HG02678 (cell line): Measurements from ENCODE around the gene MEIOB.
"Not testable (repeated sequence)": the region's sequence is repeated elsewhere in the genome, so short reads cannot be mapped to it uniquely, and the experiment has no call there.

Experiments
- ATAC-seq: cut with Tn5 transposase; IDR thresholded peaks from one replicate; pipeline ENCODE4 v1.9.1; 2021; ENCODE audit warnings: mild to moderate bottlenecking, moderate library complexity; ENCODE audit not compliant: unreplicated experiment

The MEIOB gene

DNA sequence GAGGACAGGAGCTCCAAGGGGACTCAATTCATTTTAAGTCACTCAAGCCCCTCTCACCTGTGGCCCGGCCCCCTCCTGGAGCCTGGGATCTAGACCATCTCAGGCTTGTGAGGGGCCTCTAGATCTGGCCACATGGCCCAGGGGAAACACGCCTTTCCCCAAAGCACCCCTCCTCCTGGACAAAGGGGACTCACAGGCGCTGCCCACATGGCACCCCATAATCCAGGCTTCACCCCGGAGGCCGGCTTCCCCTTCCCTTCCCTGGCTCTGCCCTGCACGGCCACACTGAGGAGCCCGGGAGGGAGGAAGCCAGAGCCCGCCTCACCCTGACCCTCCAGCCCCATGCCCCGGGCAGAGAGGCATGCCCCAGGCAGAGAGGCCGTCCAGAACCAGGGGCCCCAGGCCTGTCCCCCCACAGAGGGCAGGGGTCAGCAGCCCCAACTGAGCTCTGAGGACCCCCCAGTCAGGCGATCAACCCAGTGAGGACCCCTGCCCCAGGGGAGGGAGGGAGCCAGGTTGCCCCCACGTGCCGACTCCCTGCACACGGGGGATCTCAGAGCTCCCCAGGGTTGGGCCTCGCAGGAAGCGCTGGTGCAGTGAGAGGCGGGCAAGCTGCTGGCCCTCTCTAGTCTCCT lies 35.4 kb upstream of the MEIOB start:
- no peak for ATAC-seq

DNA sequence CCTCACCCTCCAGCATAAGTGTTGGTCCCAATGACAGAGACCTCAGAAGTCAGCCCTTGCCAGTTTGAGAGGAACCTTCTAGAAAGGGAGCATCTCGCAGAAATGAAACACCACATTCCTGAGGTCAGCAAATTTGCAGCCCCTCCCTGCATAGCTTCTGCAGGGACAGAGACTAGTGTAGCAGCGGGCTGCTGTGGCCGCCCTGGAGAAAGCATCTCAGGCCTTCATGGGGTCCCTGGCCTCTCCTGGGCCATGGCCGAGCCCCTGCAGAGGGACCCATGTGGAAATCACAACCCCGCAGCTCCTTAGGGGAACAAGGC lies 34.8 kb upstream of the MEIOB start:
- ATAC-seq = no peak

DNA sequence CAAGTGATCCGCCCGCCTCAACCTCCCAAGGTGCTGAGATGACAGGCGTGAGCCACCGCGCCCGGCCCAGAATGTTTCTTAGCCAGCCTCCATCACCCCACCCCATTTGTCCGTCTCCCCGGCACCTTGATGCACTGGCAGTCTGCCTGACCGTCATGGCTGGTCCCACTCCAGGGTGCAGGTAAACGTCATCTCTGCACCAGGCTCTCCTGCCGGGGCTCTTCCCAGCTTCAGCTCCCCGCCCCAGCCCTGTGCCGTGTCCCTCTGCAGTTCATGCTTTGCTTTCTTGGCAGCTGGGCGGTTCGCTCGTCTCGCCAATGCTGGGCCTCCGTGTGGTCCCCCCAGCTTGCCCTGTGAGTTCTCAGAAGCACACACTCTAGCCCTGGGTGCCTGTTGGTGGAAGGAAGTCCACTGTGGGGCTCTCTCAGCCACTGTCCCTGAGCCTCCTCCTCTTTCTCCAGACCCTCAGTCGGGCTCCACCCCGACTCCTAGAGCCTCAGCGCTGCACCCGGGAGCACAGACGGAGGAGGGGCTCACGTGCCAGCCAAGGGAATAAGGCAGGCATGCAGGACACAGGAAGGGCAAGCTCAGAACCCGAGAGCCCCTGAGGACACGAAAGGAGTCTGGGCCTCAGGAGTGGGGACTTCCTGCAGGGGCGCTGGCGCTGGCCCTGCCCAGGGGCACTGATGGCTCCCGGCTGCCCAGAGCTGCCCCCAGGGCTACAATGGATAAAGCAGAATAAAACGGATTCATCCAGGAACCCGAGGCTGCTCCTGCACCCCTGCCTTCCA lies 34.3 kb upstream of the MEIOB start:
- ATAC-seq = no peak

DNA sequence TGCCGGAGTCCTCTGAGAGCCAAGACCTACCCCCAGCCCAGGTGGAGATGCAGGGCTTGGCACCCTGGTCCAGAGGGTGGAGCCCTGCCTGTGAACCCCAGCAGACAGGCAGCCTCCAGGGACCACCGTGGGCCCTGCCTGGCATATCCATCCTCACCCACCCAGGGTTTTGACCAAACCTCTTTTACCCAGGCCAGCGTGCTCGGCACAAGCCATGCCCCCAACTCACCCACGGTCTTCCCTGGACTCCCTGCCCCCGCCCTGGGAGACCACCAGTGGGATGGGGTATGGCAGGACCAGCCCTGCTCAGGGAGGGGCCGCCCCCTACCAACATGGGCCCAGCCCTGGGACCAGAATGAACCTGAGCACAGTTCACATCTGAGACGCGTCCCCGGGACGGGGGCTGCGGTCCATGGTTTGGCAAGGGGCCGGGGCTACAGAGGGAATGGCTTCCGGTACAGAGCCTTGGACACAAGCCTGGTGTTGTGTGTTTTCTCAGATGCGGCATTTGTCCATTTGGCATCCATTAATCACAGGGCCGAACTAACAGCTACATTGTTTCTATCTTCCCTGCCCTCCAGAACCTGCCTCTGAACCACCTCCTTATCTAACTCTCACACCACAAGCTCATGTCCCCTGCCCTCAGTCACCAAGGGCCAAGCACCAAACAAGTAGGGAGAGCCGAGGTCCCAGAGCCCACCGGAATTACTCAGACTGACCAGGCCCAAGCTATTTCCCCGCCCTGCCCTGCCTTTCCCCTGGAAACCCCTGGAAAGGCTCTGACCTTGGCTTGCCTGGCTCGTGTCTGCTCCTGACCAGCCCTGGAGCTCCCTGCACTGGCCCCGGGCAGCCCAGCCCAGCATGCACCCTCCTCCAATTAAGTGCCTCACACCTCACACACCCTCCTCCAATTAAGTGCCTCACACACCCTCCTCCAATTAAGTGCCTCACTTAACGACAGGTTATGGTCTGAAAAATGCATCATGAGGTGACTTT lies 32.2 kb upstream of the MEIOB start:
- no peak for ATAC-seq

DNA sequence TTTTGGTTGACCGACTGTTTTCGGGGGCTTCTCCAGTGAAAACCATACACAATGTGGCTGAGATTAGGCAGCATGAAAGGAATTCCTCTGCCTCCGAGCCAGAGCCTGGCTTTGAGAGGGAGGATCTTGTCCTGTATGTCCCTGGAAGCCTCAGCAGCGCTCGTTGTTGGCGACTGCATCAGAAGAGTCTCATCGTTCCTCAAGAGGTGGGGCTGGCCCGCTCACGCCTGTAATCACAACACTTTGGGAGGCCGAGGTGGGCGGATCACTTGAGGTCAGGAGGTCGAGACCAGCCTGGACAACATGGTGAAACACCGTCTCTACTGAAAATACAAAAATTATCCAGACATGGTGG lies 31.2 kb upstream of the MEIOB start:
- ATAC-seq = no peak

DNA sequence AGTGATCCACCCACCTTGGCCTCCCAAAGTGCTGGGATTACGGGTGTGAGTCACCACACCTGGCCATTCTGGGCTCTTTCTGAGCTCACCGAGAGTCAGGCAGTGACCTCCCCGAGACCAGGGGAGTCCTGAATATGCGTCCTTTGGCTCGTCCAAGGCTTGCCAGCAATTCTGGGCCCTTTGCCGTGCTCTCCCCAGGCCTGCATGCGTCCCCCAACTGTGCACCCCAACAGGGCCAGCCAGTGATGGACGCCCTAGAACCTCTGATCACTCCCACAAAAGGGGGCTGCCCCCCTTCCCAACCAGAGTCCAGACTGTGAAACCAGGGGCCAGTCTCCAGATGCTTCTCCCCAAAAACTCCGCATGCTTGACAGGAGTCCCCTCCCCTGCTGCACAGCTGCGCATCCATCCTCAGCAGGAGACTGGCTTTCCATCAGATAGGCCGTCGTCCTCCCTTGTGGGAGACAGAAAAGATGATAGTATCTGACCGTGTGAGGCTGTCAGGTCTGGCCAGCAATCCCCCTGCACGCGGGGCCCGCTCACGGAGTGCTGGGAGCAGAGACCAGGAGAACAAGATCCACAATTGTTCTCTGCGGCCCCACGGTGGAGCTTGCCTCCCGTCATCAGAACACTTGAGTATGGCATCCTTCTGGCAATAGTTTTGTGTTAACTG lies 30.7 kb upstream of the MEIOB start:
- no peak for ATAC-seq

DNA sequence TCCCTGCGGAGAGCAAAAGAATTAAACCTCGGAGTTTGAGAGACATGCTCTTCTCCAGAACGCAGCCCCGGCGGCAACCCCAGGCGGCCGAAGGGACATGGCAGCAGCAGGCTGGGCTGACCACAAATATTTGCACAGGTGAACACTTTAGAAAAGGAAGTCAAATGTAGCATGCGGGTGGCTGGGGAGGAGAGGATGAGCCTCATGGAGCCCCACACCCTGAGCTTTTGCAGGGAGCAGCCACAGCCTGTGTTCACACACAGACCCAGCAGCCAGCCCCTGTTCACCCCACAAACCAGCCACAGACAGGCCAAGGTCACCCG lies 28.4 kb upstream of the MEIOB start:
- no peak for ATAC-seq

DNA sequence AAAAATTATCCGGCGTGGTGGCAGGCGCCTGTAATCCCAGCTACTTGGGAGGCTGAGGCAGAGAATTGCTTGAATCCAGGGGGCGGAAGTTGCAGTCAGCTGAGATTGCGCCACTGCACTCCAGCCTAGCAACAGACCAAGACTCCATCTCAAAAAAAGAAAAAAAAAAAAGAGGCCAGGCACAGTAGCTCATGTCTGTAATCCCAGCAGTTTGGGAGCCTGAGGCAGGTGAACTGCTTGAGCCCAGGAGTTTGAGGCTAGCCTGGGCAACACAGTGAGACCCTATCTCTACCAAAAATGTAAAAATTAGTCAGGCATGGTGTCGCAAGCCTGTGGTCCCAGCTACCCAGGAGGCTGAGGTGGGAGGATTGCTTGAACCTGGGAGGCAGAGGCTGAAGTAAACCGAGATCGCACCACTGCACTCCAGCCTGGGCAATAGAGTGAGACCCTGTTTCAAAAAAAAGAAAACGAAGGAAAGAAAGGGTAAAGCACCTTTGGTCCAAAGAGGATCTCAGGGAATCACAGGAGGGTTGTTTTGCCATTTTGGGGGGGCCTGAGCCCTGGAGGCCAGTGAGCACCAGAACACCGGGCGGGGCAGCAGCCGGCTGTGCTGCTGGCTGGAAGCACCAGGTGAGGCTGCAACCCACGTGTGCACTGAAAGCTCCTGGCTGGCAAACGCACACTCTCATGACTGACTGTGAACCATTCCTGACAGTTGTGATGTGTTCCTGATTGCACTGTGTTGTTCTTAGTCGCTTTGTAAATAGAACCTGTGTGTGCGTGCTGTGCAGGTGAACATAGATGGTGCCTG lies 27.9 kb upstream of the MEIOB start:
- ATAC-seq = no peak

DNA sequence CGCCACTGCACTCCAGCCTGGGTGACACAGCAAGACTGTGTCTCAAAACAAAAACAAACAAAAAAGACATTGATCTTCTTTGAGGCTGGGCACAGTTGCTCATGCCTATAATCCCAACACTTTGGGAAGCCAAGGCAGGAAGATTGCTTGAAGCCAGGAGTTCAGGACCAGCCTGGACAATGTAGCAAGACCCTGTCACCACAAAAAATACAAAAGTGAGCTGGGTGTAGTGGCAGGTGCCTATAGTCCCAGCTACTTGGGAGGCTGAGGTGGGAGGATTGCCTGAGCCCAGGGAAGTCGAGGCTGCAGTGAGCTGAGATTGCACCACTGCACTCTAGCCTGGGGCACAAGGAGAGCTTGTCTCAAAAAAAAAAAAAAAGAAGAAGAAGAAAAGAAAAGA lies 25.7 kb upstream of the MEIOB start:
- not testable (repeated sequence) for ATAC-seq

DNA sequence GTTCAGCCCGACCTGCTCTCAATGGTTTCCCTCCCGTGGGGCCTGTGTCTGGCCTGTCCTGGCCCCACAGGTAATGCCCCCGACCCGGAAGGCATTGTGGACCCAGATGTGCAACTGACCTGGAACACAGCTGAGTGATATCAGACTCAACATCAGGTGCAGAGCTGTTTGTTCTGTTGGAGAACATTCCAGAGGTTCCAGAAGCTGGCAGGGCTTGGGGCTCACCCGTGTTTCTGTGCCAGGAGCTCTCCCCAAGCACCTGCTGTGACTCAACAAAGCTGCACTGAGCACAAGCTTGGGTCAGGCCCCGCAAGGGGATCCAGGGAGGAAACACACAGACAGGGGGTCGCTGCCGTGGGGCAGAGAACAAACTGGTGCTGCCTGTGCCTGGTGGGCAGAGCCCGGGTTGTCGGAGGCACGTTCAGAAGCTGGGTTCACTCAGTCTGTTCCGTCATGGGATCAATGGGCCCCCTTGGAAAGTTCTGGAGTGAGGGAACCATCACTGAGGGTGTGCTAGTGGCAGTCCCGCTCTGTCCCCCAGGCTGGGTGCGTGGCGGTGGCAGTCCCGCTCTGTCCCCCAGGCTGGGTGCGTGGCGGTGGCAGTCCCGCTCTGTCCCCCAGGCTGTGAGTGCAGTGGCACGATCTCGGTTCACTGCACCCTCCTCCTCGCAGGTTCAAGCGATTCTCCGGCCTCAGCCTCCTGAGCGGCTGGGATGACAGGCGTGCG lies 24.1 kb upstream of the MEIOB start:
- ATAC-seq = no peak

DNA sequence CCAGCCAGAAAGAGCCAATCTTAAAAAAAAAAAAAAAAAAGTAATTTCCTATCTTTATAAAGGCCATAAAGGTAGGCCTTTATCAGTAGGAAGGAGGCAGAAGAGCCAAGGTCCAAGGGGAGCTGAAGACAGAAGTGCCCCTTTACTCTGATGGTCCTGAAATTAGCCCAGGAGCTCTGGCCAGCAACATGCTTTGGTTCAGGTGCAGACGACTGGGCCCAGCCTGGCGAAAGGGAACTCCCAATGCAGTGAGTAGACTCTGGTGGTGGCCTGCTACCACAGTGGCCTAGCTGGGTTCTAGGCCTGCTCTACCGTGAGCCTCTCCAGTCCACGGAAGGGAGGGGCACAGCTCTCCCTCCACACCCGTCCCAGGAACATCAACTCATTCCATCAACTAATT lies 23.1 kb upstream of the MEIOB start:
- no peak for ATAC-seq

DNA sequence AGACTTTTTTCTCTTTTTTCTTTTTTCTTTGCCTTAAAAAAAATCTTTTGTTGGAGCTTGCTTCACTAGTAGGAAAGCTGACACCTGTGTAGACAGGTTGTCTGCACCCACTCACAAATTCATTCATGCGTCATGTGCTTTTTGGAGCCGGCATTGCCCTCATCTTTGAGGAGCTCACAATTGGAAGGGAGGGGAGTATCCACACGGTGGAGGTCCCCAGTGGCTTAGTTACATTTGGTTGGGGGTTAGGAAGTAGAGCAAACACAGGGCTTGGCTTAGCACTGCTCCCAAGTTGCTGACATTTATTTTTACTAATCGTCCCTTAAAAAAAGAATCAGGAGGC lies 18.7 kb upstream of the MEIOB start:
- no peak for ATAC-seq

DNA sequence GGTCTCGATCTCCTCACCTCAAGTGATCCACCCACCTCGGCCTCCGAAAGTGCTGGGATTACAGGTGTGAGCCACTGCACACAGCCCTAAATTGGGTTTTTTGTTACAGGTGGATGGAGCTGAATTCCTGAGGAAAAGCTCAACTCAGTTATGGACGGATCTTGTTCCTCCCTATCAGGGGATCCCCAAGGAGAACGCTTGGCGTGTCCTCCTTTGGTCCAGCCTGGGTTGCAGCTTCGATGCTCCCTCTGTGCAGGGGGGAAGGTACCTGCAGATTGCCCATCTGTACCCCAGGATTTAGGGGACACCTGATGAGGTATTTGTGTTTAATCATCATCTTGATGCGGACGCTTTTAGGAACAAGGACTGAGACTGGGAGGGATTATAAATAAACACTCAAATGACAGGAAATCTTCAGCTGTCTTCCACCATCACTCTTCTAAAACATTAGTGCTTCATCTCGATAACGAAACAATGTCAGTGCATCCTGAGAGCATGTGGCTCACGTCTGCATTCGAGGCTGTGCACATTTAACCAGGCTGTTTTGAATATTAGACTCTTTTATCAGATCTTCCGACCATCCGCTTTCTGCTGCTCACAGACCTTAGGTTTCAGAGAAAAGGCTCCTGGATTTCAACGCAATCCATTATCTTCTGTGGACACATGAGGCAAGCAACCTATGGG lies 18.2 kb upstream of the MEIOB start:
- ATAC-seq = no peak

DNA sequence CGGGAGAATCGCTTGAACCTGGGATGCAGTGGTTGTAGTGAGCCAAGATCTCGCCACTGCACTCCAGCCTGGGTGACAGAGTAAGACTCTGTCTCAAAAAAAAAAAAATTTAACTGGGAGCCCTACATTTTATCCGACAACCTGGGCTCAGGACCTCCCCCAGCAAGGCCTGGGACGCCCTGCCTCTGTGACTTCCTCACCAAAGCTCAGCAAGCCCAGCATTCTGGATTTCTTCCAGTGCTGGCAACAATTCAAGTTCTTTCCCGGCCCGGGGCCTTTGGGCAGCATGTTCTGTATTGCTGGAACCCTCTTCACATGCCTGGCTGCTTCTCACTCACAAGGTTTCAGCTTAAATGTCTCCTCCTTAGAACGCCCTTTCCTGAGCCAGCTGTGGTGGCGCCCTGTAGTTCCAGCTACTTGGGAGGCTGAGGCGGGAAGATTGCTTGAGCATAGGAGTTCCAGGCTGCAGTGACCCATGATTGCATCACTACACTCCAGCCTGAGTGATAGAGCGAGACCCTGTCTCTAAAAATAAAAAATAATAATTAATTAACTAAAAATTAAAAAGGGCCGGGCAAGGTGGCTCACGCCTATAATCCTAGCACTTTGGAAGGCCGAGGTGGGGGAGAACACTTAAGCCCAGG lies 15.9 kb upstream of the MEIOB start:
- ATAC-seq = no peak

DNA sequence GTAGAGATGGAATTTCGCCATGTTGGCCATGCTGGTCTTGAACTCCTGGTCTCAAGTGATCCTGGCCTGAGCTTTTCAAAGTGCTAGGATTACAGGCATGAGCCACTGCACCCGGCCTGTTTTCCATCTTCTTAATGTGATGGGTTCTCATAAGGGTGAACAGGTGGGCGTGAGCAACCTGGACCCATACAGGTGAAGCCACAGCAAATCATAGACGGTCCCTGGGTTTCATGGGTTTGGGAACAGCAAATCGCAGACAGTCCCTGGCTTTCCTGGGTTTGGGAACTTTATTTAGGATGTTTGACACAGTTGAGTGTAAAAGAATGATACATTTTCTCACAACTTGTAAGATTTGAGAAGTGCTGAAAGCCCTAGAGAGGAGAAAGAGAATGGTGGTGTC lies 12.9 kb upstream of the MEIOB start:
- ATAC-seq = no peak

DNA sequence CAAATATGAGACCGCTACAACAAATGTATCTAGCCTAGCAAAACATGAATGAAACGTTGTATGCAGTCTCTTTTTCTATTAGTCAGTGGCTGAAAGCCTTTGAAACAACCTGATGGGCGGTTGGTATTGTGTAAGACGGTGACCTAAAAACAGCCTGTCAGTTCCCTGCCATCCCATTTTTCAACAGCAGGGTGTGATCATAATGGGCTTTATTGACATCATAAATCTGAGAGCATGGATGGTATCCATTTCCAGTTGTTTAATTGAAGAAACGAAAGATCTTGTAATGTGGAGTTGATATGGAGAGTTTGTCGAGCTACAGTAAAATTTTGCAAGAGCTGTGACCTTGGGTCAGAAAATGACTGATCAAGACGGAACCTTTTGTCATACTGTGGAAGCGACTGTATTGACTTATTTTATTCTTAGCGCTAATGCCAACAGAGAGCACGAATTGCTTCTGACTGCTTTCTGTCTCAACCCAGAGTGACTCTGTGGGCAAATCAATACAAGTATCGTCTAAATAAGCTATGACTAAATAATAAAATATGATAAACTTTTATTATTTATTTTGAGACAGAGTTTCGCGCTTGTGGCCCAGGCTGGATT lies 12.3 kb upstream of the MEIOB start:
- no peak for ATAC-seq

DNA sequence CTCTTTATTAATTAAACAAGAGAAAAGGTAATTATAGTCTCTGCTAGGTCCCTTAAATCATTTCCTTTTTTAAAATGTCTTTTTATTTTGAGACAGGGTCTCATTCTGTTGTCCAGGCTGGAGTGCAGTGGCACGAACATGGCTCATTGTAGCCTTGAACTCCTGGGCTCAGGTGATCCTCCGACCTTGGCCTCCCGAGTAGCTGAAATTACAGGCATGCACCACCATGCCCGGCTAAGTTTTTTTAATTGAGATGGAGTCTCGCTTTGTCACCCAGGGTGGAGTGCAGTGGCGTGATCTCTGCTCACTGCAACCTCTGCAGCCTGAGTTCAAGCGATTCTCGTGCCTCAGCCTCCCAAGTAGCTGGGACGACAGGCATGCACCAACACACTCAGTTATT lies 9.2 kb upstream of the MEIOB start:
- not testable (repeated sequence) for ATAC-seq

DNA sequence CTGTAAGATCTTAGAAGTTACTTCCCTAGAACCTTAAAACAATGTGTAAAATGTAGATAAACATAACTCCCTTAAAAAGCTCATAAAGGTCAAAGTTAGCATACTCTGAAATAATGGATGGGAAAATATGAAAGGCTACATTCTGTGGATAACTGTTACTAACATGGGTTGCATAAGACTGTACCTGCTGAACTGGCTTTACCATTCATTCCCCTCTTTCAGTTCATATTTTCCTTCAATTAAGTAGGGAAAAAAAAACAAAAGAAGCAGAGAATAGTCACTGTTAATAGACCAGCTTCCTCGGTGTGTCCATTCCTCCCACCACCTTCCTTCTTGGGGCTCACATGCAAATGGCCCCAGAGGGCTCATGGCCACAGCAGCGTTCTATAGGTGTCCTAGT lies 7.5 kb upstream of the MEIOB start:
- no peak for ATAC-seq

DNA sequence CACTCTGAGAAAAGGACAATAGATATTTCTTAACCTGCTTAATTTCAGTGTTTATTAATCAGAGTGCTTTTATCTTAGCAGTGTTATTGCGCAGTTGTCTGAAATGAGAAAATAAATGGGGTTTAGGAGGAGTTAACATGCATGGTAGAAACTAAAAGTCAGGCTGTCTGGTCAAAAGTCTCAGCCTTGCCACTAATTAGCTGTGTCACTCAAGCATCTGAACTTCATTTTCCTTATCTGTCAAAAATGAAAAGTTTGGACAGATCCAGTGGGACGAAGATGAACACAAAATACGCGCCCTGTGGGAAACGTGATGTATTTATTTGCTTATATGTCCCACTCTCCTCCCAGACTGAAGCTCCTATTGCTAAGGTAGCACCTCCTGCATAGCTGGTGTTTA lies 6.3 kb upstream of the MEIOB start:
- ATAC-seq = no peak
